ENCODE measurements around the gene SLC39A1. TPM values are rescaled to one million over a fixed set of nuclear protein-coding genes. Genes with fewer than 3 reads are reported as not detected.

SLC39A1 gene
- total RNA-seq, 4 donors from 2014 or later: 81.0 to 157 (median 92.4) TPM

GRCh38 chr1:153978274-153978909, 15.1 kb upstream of the SLC39A1 start:
- no peaks in the 10 kb centered on the region for H3K9me3 ChIP-seq
- DNase-seq (ENCODE audit: low spot score in 2 of 2): no peak
- peak overlapping the region in 3 of 4 donors; percentile 91 to 98 (median 97) for H3K27ac ChIP-seq
- H3K27me3 ChIP-seq: no peaks in the 10 kb centered on the region
- peaks cover 0 to 59% (median 0%) of the 10 kb centered on the region in 3 donors for H3K36me3 ChIP-seq
- H3K4me1 ChIP-seq: peaks cover 0 to 28% (median 12%) of the 10 kb centered on the region in 4 donors
- H3K4me3 ChIP-seq: peak overlapping the region; percentile 83 to 100 (median 98)
- 70 to 72% methylated on average over 9 of the region's 9 CpGs for WGBS, 2 donors
- TF ChIP-seq CTCF (IDR thresholded peaks at IDR 0.05): no peak
- TF ChIP-seq EP300 (IDR thresholded peaks at IDR 0.05): no peak
- no peak for TF ChIP-seq POLR2A (IDR thresholded peaks at IDR 0.05)

DNA sequence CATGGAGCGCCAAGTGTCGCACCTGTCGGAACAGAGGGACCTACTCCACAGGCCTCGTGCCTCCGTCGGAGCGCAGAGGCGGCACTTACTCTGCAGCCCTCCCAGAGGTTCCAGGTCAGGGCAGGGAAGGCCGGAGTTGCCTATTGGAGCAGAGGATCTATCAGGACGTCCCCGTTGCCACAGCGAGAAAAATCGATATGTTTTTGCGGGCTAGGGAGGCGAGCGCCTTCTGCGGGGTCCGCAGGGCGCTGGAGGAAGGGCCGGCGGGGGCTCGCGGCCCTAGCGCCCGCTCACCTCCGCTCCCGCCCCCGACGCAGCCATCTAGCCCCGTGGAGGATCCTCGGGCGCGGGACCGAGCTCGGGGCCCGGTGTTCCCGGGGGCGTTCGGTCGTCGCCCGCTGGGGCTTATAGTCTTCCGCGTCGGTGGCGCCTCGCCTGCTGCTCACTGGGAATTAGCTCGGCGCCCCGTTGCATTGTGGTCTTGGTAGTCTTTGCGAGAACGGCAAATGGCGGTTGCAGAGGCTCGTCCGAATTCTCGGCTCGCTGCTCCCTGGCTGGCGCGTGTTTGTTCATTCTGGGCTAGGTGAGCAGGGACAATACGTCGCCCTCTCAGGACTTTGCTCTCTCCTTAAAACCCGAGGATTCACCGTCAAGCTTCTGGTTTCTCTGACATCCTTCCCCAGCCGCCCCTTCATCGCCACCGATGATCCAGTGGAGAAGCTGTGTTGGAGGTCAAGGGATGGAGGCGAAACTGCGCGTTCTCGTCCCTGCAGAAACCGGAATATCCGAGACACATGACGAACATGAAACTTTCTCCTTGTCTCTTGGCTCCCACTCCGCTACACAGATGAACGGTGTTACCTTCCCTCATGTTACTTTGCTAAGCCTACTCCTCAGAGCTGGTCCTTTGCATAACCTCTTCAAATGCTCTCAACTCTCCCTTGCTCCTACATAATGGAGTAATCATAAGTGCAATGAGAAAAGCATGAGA, 14.2 kb upstream of the SLC39A1 start, which contains the start of gene JTB:
JTB (minus strand) TSS at position 425 of the 991 bp plus-strand sequence; CDS start at position 3, 422 bp downstream.
- Histone ChIP-seq H3K4me3 (peak within 1 kb of the TSS; percentile 83 to 100 (median 98)), H3K4me1 (peaks cover 0 to 27% (median 12%) of the 10 kb centered on the region in 4 donors), H3K27ac (peak within 1 kb of the TSS; percentile 82 to 98 (median 94)), H3K27me3 (no peaks in the 10 kb centered on the region), H3K36me3 (peaks cover 0 to 59% (median 0%) of the 10 kb centered on the region in 3 donors), H3K9me3 (no peaks in the 10 kb centered on the region)
- 0% methylated on average over 54 to 75 of the region's 75 CpGs for WGBS, 2 donors
- TF ChIP-seq POLR2A (IDR thresholded peaks at IDR 0.05): peak; percentile 86 to 96
- peak; percentile 31 to 96 for TF ChIP-seq EP300 (IDR thresholded peaks at IDR 0.05)
- TF ChIP-seq CTCF (IDR thresholded peaks at IDR 0.05): peak in 1 of 5 experiments; percentile 45
- DNase-seq (ENCODE audit: low spot score in 2 of 2): peak; percentile 87 to 92

- peak overlapping the region; percentile 83 to 100 (median 98) for H3K4me3 ChIP-seq
- peaks cover 0 to 59% (median 0%) of the 10 kb centered on the region in 3 donors for H3K36me3 ChIP-seq
- no peaks in the 10 kb centered on the region for H3K9me3 ChIP-seq
- no peak for TF ChIP-seq CTCF (IDR thresholded peaks at IDR 0.05)
- TF ChIP-seq EP300 (IDR thresholded peaks at IDR 0.05): no peak
- TF ChIP-seq POLR2A (IDR thresholded peaks at IDR 0.05): no peak
- 1 to 2% methylated on average over 16 of the region's 16 CpGs for WGBS, 2 donors
- H3K4me1 ChIP-seq: peaks cover 0 to 24% (median 12%) of the 10 kb centered on the region in 4 donors
- H3K27ac ChIP-seq: peak overlapping the region; percentile 82 to 98 (median 94)
- DNase-seq (ENCODE audit: low spot score in 2 of 2): no peak
- no peaks in the 10 kb centered on the region for H3K27me3 ChIP-seq
These were observed 13.5 kb upstream of the SLC39A1 start for GRCh38 chr1:153976819-153977249.

DNA sequence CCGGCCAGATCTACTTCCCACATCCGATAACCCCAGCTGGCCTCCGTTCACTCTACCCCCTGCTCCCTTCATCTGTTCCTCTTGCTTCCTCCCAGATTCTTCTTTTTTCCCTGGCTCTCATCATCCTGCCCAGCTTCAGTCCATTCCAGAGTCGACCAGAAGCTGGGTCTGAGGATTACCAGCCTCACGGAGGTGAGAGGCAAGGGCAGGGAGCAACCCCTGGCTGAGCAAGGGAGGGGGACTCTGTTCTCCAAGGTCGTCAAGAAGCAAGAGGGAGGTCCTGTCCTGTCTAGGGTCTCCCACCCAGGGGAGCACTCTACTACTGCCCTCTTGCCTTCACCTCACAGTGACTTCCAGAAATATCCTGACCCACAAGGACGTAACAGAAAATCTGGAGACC, 10.2 kb upstream of the SLC39A1 start:
- peaks cover 0 to 27% (median 14%) of the 10 kb centered on the region in 4 donors for H3K4me1 ChIP-seq
- no peaks in the 10 kb centered on the region for H3K27me3 ChIP-seq
- no peaks in the 10 kb centered on the region for H3K9me3 ChIP-seq
- no peak overlapping the region for H3K4me3 ChIP-seq
- no peak overlapping the region for H3K27ac ChIP-seq
- DNase-seq (ENCODE audit: low spot score in 2 of 2): no peak
- H3K36me3 ChIP-seq: peaks cover 0 to 40% (median 0%) of the 10 kb centered on the region in 3 donors
- TF ChIP-seq POLR2A (IDR thresholded peaks at IDR 0.05) (no peak), CTCF (IDR thresholded peaks at IDR 0.05) (no peak), EP300 (IDR thresholded peaks at IDR 0.05) (no peak)
- WGBS, 2 donors: 71 to 77% methylated on average over 7 of the region's 7 CpGs

Data from tibial nerve (tissue), 4 donors.